Osteoblast (primary cell): Measurements from ENCODE around the gene CACTIN. TPM values are rescaled to one million over a fixed set of nuclear protein-coding genes. Genes with fewer than 3 reads are reported as not detected.

Experiments
- DNase-seq: peaks from one replicate; pipeline ENCODE4 v3.0.0; 2011; ENCODE audit warnings: low spot score, mixed read lengths; ENCODE audit not compliant: insufficient read length; ENCODE audit errors: missing footprints
- H2AFZ ChIP-seq: 2 replicates; pipeline ENCODE4 v1.6.0; 2011; ENCODE audit warnings: mild to moderate bottlenecking, low read length
- H3K27ac ChIP-seq: 2 replicates; pipeline ENCODE4 v1.5.1; 2011; ENCODE audit warnings: mild to moderate bottlenecking, low read depth, low read length, moderate library complexity
- H3K27me3 ChIP-seq: 2 replicates; pipeline ENCODE4 v1.6.0; 2012; ENCODE audit warnings: mild to moderate bottlenecking, control low read depth, inconsistent platforms, low read length, moderate library complexity; ENCODE audit not compliant: insufficient read depth
- H3K36me3 ChIP-seq: 2 replicates; pipeline ENCODE4 v1.5.1; 2011; ENCODE audit warnings: mild to moderate bottlenecking, low read length, control low read depth, moderate library complexity; ENCODE audit not compliant: insufficient read depth
- H3K4me1 ChIP-seq: 2 replicates; pipeline ENCODE4 v1.5.1; 2011; ENCODE audit warnings: mild to moderate bottlenecking, low read length, control low read depth, moderate library complexity; ENCODE audit not compliant: insufficient read depth
- H3K4me2 ChIP-seq: 2 replicates; pipeline ENCODE4 v1.6.0; 2011; ENCODE audit warnings: mild to moderate bottlenecking, low read length; ENCODE audit not compliant: insufficient read depth
- H3K4me3 ChIP-seq: fragments of 200-600 bp; sonication (generic); 3 replicates; pipeline ENCODE4 v1.5.1; 2012; ENCODE audit warnings: mild to moderate bottlenecking, low read length, inconsistent platforms; ENCODE audit not compliant: insufficient read depth
- H3K79me2 ChIP-seq: 2 replicates; pipeline ENCODE4 v1.6.0; 2012; ENCODE audit warnings: mild to moderate bottlenecking, low read length, control low read depth, inconsistent platforms; ENCODE audit not compliant: insufficient read depth
- H3K9me3 ChIP-seq: 2 replicates; pipeline ENCODE4 v1.5.1; 2011; ENCODE audit warnings: low read depth, low read length, control low read depth
- H4K20me1 ChIP-seq: 2 replicates; pipeline ENCODE4 v1.6.0; 2012; ENCODE audit warnings: mild to moderate bottlenecking, low read length, control low read depth; ENCODE audit not compliant: insufficient read depth
- total RNA-seq: library from RNA; depleted of rRNA; stranded (reverse); fragments of >200 nt; gene quantifications from 2 replicates; pipeline ENCODE4 v1.2.3, GENCODE V29; 2012
- TF ChIP-seq, protein P1 (sequence below): IDR thresholded peaks from 2 replicates; pipeline ENCODE4 v1.5.1; 2011; ENCODE audit warnings: mild to moderate bottlenecking, low read depth, low read length, moderate library complexity; ENCODE audit errors: extremely low read depth

Gene CACTIN
- total RNA-seq, 1 donor: 19.9 TPM

DNA sequence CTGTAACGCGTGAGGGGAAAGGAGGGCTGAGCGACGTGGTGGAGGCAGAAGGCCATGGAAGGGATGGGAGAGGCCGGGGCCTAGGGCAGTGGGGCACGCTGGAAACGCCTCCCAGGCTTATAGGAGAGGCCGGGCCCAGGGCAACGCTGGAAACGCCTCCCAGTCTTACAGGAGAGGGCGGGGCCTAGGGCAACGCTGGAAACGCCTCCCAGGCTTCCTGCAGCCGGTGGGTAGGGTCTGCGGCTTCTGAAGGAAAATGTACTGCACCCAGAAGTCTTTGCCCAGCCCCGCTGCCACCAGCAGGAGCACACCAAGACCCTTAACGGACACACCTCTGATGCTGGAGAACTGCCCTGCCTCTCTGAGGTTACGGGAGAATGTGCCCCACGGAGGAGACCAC lies 9.1 kb downstream of the CACTIN start:
- Histone ChIP-seq H3K4me3 (no peak overlapping the region), H3K27me3 (no peaks in the 10 kb centered on the region), H3K27ac (no peak overlapping the region), H3K4me1 (no peaks in the 10 kb centered on the region), H3K36me3 (peaks cover 4% of the 10 kb centered on the region), H3K79me2 (no peaks in the 10 kb centered on the region), H3K4me2 (no peak overlapping the region), H4K20me1 (peaks cover 7% of the 10 kb centered on the region), H2AFZ (no peak overlapping the region), H3K9me3 (no peaks in the 10 kb centered on the region)
- TF ChIP-seq, protein P1, sequence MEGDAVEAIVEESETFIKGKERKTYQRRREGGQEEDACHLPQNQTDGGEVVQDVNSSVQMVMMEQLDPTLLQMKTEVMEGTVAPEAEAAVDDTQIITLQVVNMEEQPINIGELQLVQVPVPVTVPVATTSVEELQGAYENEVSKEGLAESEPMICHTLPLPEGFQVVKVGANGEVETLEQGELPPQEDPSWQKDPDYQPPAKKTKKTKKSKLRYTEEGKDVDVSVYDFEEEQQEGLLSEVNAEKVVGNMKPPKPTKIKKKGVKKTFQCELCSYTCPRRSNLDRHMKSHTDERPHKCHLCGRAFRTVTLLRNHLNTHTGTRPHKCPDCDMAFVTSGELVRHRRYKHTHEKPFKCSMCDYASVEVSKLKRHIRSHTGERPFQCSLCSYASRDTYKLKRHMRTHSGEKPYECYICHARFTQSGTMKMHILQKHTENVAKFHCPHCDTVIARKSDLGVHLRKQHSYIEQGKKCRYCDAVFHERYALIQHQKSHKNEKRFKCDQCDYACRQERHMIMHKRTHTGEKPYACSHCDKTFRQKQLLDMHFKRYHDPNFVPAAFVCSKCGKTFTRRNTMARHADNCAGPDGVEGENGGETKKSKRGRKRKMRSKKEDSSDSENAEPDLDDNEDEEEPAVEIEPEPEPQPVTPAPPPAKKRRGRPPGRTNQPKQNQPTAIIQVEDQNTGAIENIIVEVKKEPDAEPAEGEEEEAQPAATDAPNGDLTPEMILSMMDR: no peak
- DNase-seq: no peak

GRCh38 chr19:3615524-3616135 lies 11.0 kb downstream of the CACTIN start:
- no peaks in the 10 kb centered on the region for H3K4me1 ChIP-seq
- H3K27me3 ChIP-seq: no peaks in the 10 kb centered on the region
- H3K4me2 ChIP-seq: no peak overlapping the region
- no peak overlapping the region for H3K27ac ChIP-seq
- no peaks in the 10 kb centered on the region for H3K9me3 ChIP-seq
- no peak overlapping the region for H2AFZ ChIP-seq
- peaks cover 7% of the 10 kb centered on the region for H4K20me1 ChIP-seq
- TF ChIP-seq, protein P1: no peak
- DNase-seq: no peak
- H3K4me3 ChIP-seq: no peak overlapping the region
- H3K36me3 ChIP-seq: peaks cover 12% of the 10 kb centered on the region
- no peaks in the 10 kb centered on the region for H3K79me2 ChIP-seq

DNA sequence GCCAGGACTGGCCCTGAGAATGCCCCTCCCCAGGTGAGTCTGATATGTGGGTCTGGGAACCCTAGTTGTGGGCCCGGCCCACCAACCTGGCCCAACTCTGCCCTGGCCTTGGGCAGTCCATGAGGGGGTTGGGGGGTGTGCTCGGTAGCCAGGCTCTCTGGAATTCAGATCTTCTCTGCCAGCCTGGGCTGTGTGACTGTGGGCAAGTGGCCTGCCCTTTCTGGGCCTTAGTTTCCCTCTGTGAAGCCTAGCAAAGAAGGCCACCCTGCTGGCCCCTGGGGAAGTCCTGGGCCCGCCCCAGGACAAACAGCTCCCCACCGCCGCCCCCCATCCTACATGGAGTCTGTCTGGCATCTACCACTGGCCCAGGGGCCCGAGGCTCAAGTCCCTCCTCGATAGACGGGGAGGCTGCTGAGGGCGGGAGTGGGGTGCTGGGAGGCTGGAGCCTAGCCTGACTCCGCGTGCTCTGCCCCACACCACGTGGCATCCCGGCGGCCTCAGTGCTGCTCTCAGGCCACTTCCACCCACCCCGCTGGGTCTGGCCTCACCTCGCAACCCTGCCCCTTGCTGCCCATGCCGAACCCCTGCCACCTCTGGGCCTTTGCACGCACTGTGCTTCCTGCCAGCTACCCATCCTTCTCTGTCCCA lies 11.6 kb downstream of the CACTIN start:
- no peaks in the 10 kb centered on the region for H3K79me2 ChIP-seq
- peaks cover 7% of the 10 kb centered on the region for H4K20me1 ChIP-seq
- no peak overlapping the region for H3K4me2 ChIP-seq
- no peaks in the 10 kb centered on the region for H3K27me3 ChIP-seq
- H3K27ac ChIP-seq: no peak overlapping the region
- H2AFZ ChIP-seq: no peak overlapping the region
- no peaks in the 10 kb centered on the region for H3K9me3 ChIP-seq
- H3K36me3 ChIP-seq: peaks cover 13% of the 10 kb centered on the region
- no peak for DNase-seq
- H3K4me1 ChIP-seq: no peaks in the 10 kb centered on the region
- TF ChIP-seq, protein P1: no peak
- H3K4me3 ChIP-seq: no peak overlapping the region

DNA sequence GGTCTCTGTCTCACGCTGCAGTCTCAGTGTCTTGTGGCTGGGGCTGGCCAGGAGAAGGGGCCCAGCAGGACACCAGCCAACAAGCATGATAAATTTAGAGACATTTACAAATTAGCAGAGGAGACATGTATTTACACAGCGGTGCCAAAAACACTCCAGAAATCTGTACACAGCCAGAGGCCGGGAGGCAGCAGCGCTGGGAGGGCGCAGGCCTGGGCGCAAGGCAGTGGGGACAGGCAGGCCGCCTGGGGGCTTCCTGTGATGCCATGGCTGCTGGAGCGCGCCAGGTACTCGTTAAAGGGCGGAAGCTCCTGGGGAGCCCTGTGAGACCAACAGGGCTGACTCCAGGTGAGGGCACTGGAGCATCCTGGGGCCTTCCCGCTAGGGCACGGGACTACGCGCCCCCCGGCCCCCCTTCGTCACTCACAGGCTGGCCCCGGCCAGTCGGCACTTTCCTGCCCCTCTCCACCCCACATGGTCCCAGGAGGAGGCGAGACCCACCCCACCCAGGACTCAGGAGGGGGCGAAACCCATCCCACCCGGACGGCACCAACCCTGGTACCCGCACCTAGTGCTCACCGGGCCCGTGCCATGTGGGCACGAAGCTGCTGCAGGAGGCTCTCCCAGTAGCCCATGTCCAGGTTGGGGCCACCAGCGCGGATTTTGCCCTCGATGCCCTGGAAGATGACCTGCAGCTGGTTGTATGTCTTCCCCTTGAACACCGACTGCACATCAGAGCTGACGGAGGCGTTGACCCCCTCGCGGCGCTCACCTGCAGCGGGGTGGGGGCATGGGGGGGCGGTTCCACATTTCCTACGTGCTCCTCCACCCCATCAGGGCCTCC lies 12.6 kb downstream of the CACTIN start:
- Histone ChIP-seq H3K27me3 (no peaks in the 10 kb centered on the region), H3K36me3 (peaks cover 13% of the 10 kb centered on the region), H3K4me1 (no peaks in the 10 kb centered on the region), H3K4me2 (no peak overlapping the region), H3K79me2 (no peaks in the 10 kb centered on the region), H3K27ac (no peak overlapping the region), H4K20me1 (peaks cover 7% of the 10 kb centered on the region), H3K9me3 (no peaks in the 10 kb centered on the region), H3K4me3 (no peak overlapping the region), H2AFZ (no peak overlapping the region)
- TF ChIP-seq, protein P1: no peak
- DNase-seq: no peak
